Fibroblast of upper back skin (primary cell): Measurements from ENCODE around the gene PGF.

Experiments used
- DNase-seq: peaks from one replicate; pipeline ENCODE4 v3.0.0-alpha.2; 2013

Gene PGF

DNA sequence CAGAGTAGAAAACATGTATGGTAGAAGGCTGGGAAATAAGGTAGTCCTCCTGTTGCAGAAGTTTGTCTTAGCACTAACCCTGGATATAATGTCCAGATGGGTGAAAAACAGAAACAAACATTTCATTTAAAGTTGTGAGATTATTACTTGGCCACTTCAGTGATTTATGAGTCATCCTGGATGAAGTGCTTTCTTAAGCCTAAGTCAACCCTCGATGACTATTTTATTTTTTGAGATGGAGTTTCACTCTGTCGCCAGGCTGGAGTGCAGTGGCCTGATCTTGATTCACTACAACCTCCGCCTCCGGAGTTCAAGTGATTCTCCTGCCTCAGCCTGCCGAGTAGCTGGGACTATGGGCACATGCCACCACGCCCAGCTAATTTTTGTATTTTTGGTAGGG lies 63.5 kb downstream of the PGF start:
- no peak for DNase-seq
